Measurements from ENCODE around the gene GPR39.
A peak's percentile ranks its signal among the peaks of the same experiment; 100 is the strongest.

Gene GPR39

GRCh38 chr2:132414081-132414480 is 2.5 kb upstream of the GPR39 start:
- no peak for DNase-seq

- no peak for DNase-seq
These were observed 1.2 kb upstream of the GPR39 start for GRCh38 chr2:132415256-132415914.

GRCh38 chr2:132415915-132416722 is 486 bp upstream of the GPR39 start:
- DNase-seq: no peak

- DNase-seq: no peak
These were observed 928 bp downstream of the GPR39 start for GRCh38 chr2:132417430-132418035.

- DNase-seq: no peak
These were observed 2.6 kb downstream of the GPR39 start for GRCh38 chr2:132419235-132419634.

- peak; percentile 77 to 78 for DNase-seq
These were observed 3.3 kb downstream of the GPR39 start for GRCh38 chr2:132419941-132420340.

- no peak for DNase-seq
These were observed 4.5 kb downstream of the GPR39 start for GRCh38 chr2:132420816-132421805.

GRCh38 chr2:132422736-132423135 is 6.1 kb downstream of the GPR39 start:
- no peak for DNase-seq

- DNase-seq: no peak
These were observed 8.0 kb downstream of the GPR39 start for GRCh38 chr2:132424526-132425121.

- DNase-seq: no peak
These were observed 9.4 kb downstream of the GPR39 start for GRCh38 chr2:132426033-132426432.

GRCh38 chr2:132426656-132427055 is 10.1 kb downstream of the GPR39 start:
- DNase-seq: no peak

GRCh38 chr2:132429351-132429750 is 12.7 kb downstream of the GPR39 start:
- no peak for DNase-seq

- DNase-seq: no peak
These were observed 13.5 kb downstream of the GPR39 start for GRCh38 chr2:132429941-132430573.

- DNase-seq: no peak
These were observed 14.3 kb downstream of the GPR39 start for GRCh38 chr2:132430895-132431294.

GRCh38 chr2:132437852-132438669 is 21.5 kb downstream of the GPR39 start:
- no peak for DNase-seq

GRCh38 chr2:132438691-132439090 is 22.1 kb downstream of the GPR39 start:
- DNase-seq: no peak

GRCh38 chr2:132439703-132440398 is 23.2 kb downstream of the GPR39 start:
- DNase-seq: no peak

- no peak for DNase-seq
These were observed 24.4 kb downstream of the GPR39 start for GRCh38 chr2:132441051-132441450.

GRCh38 chr2:132442278-132442677 is 25.7 kb downstream of the GPR39 start:
- DNase-seq: no peak

- DNase-seq: no peak
These were observed 26.5 kb downstream of the GPR39 start for GRCh38 chr2:132443106-132443505.

Measured in NCI-H1930 (cell line).